Osteocyte (in vitro differentiated cells): Measurements from ENCODE around the gene RNF121. TPM values are rescaled to one million over a fixed set of nuclear protein-coding genes. Genes with fewer than 3 reads are reported as not detected.

Experiments
- DNase-seq: peaks from one replicate; pipeline ENCODE4 v3.0.0; 2021; ENCODE audit warnings: mixed read lengths; ENCODE audit not compliant: unreplicated experiment; ENCODE audit errors: extremely low spot score
- H3K27ac Mint-ChIP-seq: one replicate; pipeline ENCODE4 v1.8.0; 2021; ENCODE audit warnings: mild to moderate bottlenecking, mixed read lengths; ENCODE audit not compliant: unreplicated experiment
- H3K27me3 Mint-ChIP-seq: one replicate; pipeline ENCODE4 v1.8.0; 2021; ENCODE audit warnings: mixed read lengths; ENCODE audit not compliant: unreplicated experiment
- H3K36me3 Mint-ChIP-seq: one replicate; pipeline ENCODE4 v1.8.0; 2021; ENCODE audit warnings: mixed read lengths; ENCODE audit not compliant: unreplicated experiment
- H3K4me1 Mint-ChIP-seq: one replicate; pipeline ENCODE4 v1.8.0; 2021; ENCODE audit warnings: mixed read lengths; ENCODE audit not compliant: unreplicated experiment
- H3K4me3 Mint-ChIP-seq: one replicate; pipeline ENCODE4 v1.8.0; 2021; ENCODE audit warnings: mild to moderate bottlenecking, moderate library complexity, mixed read lengths; ENCODE audit not compliant: unreplicated experiment
- H3K9me3 Mint-ChIP-seq: one replicate; pipeline ENCODE4 v1.8.0; 2021; ENCODE audit warnings: mixed read lengths; ENCODE audit not compliant: unreplicated experiment
- CTCF ChIP-seq: fragments of 200-600 bp; sonication (generic); IDR thresholded peaks from 2 replicates; pipeline ENCODE4 v1.5.0; 2021; ENCODE audit warnings: antibody characterized with exemption, mild to moderate bottlenecking, moderate library complexity
- total RNA-seq: library from RNA; stranded (reverse); gene quantifications from 2 replicates; pipeline ENCODE4 v1.2.1, GENCODE V29; 2021

The RNF121 gene
- total RNA-seq, 1 donor from 2014 or later = 44.9 TPM

GRCh38 chr11:72006309-72007088, 77.7 kb downstream of the RNF121 start:
- H3K36me3 Mint-ChIP-seq = peaks cover 52% of the 10 kb centered on the region
- no peak for DNase-seq
- TF ChIP-seq CTCF = no peak
- peak overlapping the region; percentile 42 for H3K27ac Mint-ChIP-seq
- H3K27me3 Mint-ChIP-seq = no peaks in the 10 kb centered on the region
- H3K4me1 Mint-ChIP-seq = no peaks in the 10 kb centered on the region
- no peak overlapping the region for H3K4me3 Mint-ChIP-seq
- H3K9me3 Mint-ChIP-seq = no peaks in the 10 kb centered on the region

DNA sequence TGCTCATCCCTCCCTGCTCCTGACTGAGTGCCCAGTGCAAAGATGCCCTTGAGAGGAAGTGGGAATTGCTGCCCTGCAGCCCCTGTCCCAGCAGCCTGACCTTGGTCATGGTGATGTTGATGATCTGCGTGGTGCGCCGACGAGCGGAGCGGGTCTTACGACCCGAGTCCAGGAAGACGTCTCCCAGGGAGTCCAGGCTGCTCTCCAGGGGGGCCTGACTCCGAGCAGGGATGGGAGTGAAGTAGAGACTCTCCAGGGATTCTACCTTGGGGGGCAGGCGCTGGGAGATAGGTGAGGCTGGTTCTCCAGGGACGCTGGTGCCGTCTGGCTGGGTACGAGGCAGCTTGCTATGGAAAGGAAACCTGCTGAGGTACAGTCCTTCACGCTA, 78.2 kb downstream of the RNF121 start:
- Mint-ChIP-seq H3K9me3 (no peaks in the 10 kb centered on the region), H3K27me3 (no peaks in the 10 kb centered on the region), H3K4me3 (no peak overlapping the region), H3K36me3 (peaks cover 50% of the 10 kb centered on the region), H3K27ac (peak overlapping the region; percentile 20), H3K4me1 (no peaks in the 10 kb centered on the region)
- DNase-seq = no peak
- no peak for TF ChIP-seq CTCF

DNA sequence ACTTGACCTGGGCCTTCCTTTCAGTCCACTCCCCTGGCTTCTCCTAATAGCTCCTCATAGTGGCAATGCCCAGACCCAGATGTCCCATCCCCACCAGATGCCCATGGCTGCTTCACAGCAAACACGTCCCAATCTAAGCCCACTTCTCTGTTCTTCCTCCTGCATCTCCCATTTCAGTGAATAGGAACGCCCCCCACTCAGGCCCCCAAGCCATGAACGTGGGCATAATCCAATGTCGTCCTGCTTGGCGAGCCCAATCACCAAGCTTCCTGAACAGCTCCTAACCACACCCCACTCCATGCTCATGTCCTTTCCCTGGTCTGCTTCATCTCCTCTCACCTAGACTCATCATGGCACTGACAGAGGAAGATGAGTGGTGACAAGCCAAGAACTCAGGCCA, 78.7 kb downstream of the RNF121 start:
- peaks cover 45% of the 10 kb centered on the region for H3K36me3 Mint-ChIP-seq
- H3K9me3 Mint-ChIP-seq = no peaks in the 10 kb centered on the region
- no peaks in the 10 kb centered on the region for H3K4me1 Mint-ChIP-seq
- DNase-seq = no peak
- H3K27ac Mint-ChIP-seq = no peak overlapping the region
- no peak overlapping the region for H3K4me3 Mint-ChIP-seq
- no peaks in the 10 kb centered on the region for H3K27me3 Mint-ChIP-seq
- no peak for TF ChIP-seq CTCF

- H3K4me3 Mint-ChIP-seq = no peak overlapping the region
- H3K36me3 Mint-ChIP-seq = peaks cover 48% of the 10 kb centered on the region
- H3K27ac Mint-ChIP-seq = no peak overlapping the region
- H3K4me1 Mint-ChIP-seq = no peaks in the 10 kb centered on the region
- H3K27me3 Mint-ChIP-seq = no peaks in the 10 kb centered on the region
- H3K9me3 Mint-ChIP-seq = no peaks in the 10 kb centered on the region
- no peak for DNase-seq
- TF ChIP-seq CTCF = no peak
Observed at GRCh38 chr11:72008728-72009127, 79.9 kb downstream of the RNF121 start.

DNA sequence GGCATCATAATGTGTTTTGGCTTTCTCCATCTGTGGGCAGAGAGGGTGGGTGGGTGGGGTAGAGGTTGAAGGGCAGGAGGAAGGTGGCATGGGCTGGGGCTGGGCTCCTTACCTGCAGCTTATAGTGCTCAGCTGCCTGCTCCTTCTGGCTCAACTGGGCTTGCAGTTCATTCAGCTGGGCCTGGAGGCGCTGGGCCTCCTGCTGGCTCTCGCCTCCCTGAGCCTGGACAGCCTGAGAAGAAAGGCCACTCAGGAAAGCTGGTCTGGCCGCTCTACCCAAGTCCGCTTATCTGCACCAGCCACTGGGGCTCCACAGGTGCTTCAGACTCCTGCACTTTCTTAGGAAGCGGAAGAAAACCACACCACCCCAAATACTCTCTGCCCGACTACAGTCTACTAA, 80.3 kb downstream of the RNF121 start:
- no peak for TF ChIP-seq CTCF
- DNase-seq = no peak
- no peaks in the 10 kb centered on the region for H3K9me3 Mint-ChIP-seq
- no peaks in the 10 kb centered on the region for H3K27me3 Mint-ChIP-seq
- H3K4me1 Mint-ChIP-seq = no peaks in the 10 kb centered on the region
- H3K27ac Mint-ChIP-seq = no peak overlapping the region
- H3K4me3 Mint-ChIP-seq = no peak overlapping the region
- H3K36me3 Mint-ChIP-seq = peaks cover 48% of the 10 kb centered on the region
